ENCODE results near the gene CORO6. TPM values are rescaled to one million over a fixed set of nuclear protein-coding genes. Genes with fewer than 3 reads are reported as not detected.
A peak's percentile ranks its signal among the peaks of the same experiment; 100 is the strongest.

Gene CORO6
- total RNA-seq, 4 donors from 2014 or later: 5.7 to 19.0 (median 8.7) TPM

DNA sequence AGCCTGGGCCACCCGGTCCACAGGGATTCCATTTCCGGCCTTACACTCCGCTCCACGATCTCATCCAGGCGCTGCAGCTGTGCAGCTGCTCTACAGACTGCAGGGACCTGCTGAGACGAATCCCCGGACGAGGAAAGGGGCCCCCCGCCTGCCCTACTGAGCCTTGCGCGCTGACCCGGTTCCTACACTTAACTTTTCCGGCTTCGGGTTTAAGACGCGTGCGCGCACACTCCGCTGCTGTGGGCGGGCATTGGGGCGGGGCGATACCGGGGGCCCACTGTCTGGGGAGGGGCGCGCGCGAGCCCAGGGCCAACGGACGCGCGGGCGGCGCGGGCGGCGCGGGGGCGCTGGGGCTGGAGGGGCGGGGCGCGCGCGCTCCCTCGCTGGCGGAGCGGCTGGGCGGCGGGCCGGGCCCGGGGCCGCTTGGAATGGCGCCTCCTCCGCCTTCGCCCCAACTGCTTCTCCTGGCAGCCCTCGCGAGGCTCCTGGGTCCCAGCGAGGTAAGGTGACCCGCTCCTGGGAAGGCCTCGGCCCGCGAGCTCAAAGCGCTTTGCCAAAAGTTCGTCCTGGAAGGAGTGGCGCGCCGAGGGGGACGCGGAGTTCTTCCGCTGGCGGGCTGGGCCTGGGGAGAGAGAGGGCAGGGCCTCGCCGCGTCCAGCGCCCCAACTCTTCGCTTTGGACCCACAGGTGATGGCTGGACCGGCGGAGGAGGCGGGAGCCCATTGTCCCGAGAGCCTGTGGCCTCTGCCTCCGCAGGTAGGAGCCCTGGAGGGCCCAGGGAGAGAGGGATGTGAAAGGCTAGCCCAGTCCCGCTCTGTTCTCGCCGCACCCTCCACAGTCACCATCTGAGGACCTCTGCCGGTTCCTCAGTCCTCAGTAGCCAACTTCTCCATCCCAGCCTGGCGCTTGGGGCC, 54.1 kb downstream of the CORO6 start, which contains the start of gene TP53I13:
Gene TP53I13, plus strand, starts transcription at position 371 of the 914 bp plus-strand sequence. Its CDS starts 58 bp downstream, at position 429.
- intact Hi-C loops (cut with DNase I; ENCODE audit: low total_unique reads): no loop called here
- peak within 1 kb of the TSS; percentile 68 for H3K4me3 ChIP-seq (ENCODE audit: low read depth, poor library complexity, severe bottlenecking)
- DNase-seq (ENCODE audit: low spot score in 2 of 2): peak; percentile 84 to 97
- 2 to 4% methylated on average over 18 to 51 of the region's 85 CpGs for WGBS, 2 donors
- TF ChIP-seq, protein P1, sequence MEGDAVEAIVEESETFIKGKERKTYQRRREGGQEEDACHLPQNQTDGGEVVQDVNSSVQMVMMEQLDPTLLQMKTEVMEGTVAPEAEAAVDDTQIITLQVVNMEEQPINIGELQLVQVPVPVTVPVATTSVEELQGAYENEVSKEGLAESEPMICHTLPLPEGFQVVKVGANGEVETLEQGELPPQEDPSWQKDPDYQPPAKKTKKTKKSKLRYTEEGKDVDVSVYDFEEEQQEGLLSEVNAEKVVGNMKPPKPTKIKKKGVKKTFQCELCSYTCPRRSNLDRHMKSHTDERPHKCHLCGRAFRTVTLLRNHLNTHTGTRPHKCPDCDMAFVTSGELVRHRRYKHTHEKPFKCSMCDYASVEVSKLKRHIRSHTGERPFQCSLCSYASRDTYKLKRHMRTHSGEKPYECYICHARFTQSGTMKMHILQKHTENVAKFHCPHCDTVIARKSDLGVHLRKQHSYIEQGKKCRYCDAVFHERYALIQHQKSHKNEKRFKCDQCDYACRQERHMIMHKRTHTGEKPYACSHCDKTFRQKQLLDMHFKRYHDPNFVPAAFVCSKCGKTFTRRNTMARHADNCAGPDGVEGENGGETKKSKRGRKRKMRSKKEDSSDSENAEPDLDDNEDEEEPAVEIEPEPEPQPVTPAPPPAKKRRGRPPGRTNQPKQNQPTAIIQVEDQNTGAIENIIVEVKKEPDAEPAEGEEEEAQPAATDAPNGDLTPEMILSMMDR (IDR thresholded peaks at IDR 0.05): no peak
- TF ChIP-seq POLR2A (IDR thresholded peaks at IDR 0.05): no peak

DNA sequence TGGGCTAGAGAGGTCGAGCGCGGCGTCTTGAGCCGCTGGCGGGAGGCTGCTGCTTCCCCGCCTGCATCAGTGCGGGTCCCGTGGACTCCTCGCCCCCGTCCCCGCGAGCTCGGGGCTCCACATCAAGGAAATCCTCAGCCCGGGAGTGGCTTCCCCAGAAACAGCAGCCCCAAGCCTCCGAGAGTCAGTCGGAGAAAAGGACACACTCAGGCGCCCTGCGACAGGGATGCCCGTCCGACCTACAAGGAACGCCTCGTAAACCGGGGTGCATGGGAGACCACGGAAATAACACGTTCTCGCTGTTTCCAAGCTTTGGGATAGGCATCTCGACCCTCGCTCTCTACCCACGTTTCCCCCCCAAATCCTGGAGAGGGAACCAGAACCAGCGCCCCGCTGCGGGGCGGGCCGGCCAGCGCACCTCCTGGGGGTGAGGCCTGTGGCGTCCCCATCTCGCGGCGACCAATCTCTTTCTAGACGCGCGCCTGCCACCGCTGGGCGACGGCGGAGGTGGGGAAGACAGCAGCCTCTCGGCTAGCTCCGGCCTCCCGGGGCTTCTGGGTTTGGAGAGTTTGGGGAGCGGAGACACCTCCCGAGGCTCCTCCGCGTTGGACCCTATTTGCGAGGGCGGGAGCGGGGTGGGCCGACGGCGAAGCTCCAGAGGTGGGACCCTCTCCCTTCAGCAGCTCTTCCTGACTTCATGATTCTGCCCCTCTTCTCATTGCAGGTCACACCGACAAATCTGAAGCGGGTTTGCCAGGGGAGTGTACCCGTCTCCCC, 55.0 kb downstream of the CORO6 start:
- WGBS, 2 donors: 0 to 1% methylated on average over 28 to 36 of the region's 63 CpGs
- peak; percentile 29 to 94 for DNase-seq (ENCODE audit: low spot score in 2 of 2)
- H3K4me3 ChIP-seq (ENCODE audit: low read depth, poor library complexity, severe bottlenecking): peak overlapping the region; percentile 68
- intact Hi-C loops (cut with DNase I; ENCODE audit: low total_unique reads): no loop called here
- TF ChIP-seq, protein P1 (IDR thresholded peaks at IDR 0.05): no peak

DNA sequence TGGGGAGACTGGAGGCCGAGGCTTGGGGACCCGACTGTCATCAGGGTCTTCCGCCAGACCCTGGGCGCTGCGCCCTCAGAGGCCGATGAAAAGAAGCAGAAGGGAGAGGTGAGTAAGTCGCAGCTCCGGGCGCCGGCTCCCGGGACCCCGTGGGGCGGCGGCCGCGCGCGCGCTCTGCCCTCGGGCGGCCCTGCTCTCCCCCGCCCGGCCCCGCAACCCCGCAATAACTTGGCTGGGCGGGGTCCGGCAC, 55.5 kb downstream of the CORO6 start:
- DNase-seq (ENCODE audit: low spot score in 2 of 2): no peak
- intact Hi-C loops (cut with DNase I; ENCODE audit: low total_unique reads): no loop called here
- 0 to 1% methylated on average over 22 to 24 of the region's 27 CpGs for WGBS, 2 donors
- H3K4me3 ChIP-seq (ENCODE audit: low read depth, poor library complexity, severe bottlenecking): peak overlapping the region; percentile 68
- TF ChIP-seq, protein P1 (IDR thresholded peaks at IDR 0.05): no peak
- TF ChIP-seq POLR2A (IDR thresholded peaks at IDR 0.05): no peak

DNA sequence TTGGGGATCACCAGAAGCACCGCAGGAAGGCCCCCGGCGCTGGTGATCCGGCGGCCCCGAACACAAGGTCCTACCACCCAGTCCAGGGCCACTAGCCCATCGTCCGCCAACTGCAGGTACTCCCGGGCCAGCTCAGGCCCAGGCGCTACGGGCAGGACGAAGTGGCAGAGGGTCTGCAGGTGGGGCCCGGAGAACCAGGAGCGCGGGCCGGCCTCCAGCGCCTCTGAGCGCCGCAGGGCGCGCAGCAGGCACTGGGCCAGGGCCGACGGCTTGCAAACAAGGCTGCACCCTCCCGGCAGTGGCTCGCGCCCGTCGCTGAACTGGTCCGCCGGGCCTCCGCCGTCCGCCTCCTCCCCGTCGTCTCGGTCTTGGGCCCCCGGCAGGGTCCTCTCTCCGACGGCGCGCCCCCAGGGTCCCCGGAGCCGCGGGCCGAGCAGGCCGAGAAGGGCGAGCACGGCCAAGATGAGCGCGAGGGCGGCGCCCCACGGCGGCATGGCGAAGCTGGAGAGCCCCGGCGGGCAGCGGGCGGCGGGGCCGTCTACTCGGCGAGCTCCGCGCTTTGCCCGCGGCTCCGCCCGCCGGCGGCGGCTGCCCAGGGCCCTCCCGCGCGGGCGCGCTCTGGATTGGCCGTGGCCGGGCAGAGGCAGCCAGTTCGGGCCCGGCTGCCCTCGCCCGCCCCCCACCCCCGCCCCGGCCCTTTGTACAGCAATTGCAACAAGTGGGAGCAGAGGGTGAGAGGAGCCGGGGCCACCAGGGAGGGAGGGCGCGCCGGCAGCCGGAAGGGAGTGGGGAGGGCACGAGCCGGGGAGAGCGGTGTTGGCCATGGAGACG, 56.0 kb downstream of the CORO6 start, which contains the start of gene ABHD15:
Gene ABHD15, minus strand, starts transcription at position 565 of the 831 bp plus-strand sequence. Its CDS starts 71 bp downstream, at position 494.
- H3K4me3 ChIP-seq (ENCODE audit: low read depth, poor library complexity, severe bottlenecking): peak within 1 kb of the TSS; percentile 68
- TF ChIP-seq, protein P1 (IDR thresholded peaks at IDR 0.05): no peak
- no peak for TF ChIP-seq POLR2A (IDR thresholded peaks at IDR 0.05)
- DNase-seq (ENCODE audit: low spot score in 2 of 2): peak; percentile 36 to 93

DNA sequence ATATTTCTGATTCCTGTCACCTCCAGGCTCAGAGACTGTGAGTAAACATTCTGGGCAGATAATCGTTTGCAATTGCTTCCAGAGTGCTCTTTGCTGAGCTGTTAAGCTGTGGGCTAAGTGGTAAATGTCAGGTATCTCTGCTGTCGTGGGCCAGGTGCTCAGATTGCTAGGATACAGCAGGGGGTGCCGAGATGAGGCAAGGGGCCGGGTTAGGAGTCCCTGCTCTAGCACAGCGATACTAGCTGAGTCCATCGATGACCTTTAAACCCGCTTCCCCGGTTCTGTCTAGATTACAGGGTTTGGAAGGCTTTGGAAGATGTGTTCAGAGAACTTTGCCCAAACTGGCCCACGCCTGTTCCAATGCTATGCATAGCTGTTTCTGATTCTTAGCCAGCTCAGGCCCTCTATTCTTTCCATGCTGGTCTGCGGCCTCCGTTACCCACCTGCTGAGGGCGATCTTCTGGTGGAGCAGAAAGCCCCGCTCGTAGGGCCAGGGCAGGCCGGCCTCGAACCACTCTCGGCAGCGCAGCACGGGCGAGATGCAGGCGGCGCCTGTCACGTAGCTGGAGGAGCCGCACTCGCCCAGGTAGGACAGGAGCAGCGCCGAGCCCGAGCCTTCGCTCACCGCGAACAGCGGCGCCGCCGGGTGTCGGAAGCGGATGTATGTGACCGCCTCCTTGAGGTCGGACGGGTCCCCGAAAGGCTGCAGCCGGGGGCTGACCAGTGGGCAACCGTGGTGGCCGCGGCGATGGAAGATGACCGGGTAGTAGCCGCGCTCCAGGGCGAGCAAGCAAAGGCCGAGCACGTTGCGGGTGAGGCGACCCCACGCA, 56.9 kb downstream of the CORO6 start:
- peak overlapping the region; percentile 68 for H3K4me3 ChIP-seq (ENCODE audit: low read depth, poor library complexity, severe bottlenecking)
- no peak for TF ChIP-seq POLR2A (IDR thresholded peaks at IDR 0.05)
- TF ChIP-seq, protein P1 (IDR thresholded peaks at IDR 0.05): no peak
- intact Hi-C loops (cut with DNase I; ENCODE audit: low total_unique reads): no loop called here
- peak; percentile 16 to 91 for DNase-seq (ENCODE audit: low spot score in 2 of 2)
- WGBS, 2 donors: 18 to 32% methylated on average over 32 to 51 of the region's 55 CpGs

More for the DNA sequence above, 56.0 kb downstream of the CORO6 start, which contains the start of gene ABHD15:
- intact Hi-C loops (cut with DNase I; ENCODE audit: low total_unique reads): no loop called here
- WGBS, 2 donors: 2 to 5% methylated on average over 17 to 36 of the region's 94 CpGs
